Measurements from ENCODE around the gene FAM81A. TPM values are rescaled to one million over a fixed set of nuclear protein-coding genes. Genes with fewer than 3 reads are reported as not detected.

The FAM81A gene
- polyA plus RNA-seq (4.5 and 5.0 TPM in 2 replicates), polyA minus RNA-seq (4.1 and 5.0 TPM in 2 replicates)

- Histone ChIP-seq H2AFZ (ENCODE audit: low read depth, low read length) (peak within 1 kb of the TSS; percentile 59), H3K9me2 (ENCODE audit: insufficient read depth, low read length) (no peaks in the 10 kb centered on the region), H3K36me3 (ENCODE audit: insufficient read depth, low read length) (no peaks in the 10 kb centered on the region), H3K9ac (ENCODE audit: low read length) (peak within 1 kb of the TSS; percentile 70), H3K9me3 (ENCODE audit: low read length) (no peaks in the 10 kb centered on the region), H3K27ac (ENCODE audit: low read length) (peak within 1 kb of the TSS; percentile 41), H3K27me3 (ENCODE audit: insufficient read depth, low read depth, low read length) (peaks cover 11% of the 10 kb centered on the region), H3K79me2 (replicated peaks; ENCODE audit: insufficient read depth, low read length) (no peaks in the 10 kb centered on the region), H4K20me1 (ENCODE audit: insufficient read depth) (no peaks in the 10 kb centered on the region), H3K4me3 (ENCODE audit: low read length) (peak within 1 kb of the TSS; percentile 73), H3K4me2 (ENCODE audit: low read length) (peak within 1 kb of the TSS; percentile 70), H3F3A (ENCODE audit: insufficient read depth, low read length, poor library complexity, severe bottlenecking) (peaks cover 11% of the 10 kb centered on the region)
- peak; percentile 11 for TF ChIP-seq SMC3 (conservative IDR thresholded peaks at IDR 0.05; ENCODE audit: poor library complexity)
- peak; percentile 74 for TF ChIP-seq MXI1 (conservative IDR thresholded peaks at IDR 0.05; ENCODE audit: poor library complexity, severe bottlenecking)
- peak; percentile 44 for TF ChIP-seq POLR2AphosphoS5 (IDR thresholded peaks at IDR 0.05)
- TF ChIP-seq EZH2 (IDR thresholded peaks at IDR 0.05; ENCODE audit: borderline replicate concordance, insufficient read depth, low read length, poor library complexity, severe bottlenecking): no peak
- TF ChIP-seq REST (IDR thresholded peaks at IDR 0.05; ENCODE audit: borderline replicate concordance): peak; percentile 31
- no peak for TF ChIP-seq EP300 (conservative IDR thresholded peaks at IDR 0.05; ENCODE audit: poor library complexity, severe bottlenecking)
- no peak for TF ChIP-seq CTCF (IDR thresholded peaks at IDR 0.05; ENCODE audit: poor library complexity, severe bottlenecking)
- peak; percentile 47 for TF ChIP-seq RAD21 (conservative IDR thresholded peaks at IDR 0.05)
- TF ChIP-seq TAF1 (IDR thresholded peaks at IDR 0.05; ENCODE audit: low read depth): no peak
These were observed at the start of gene FAM81A for GRCh38 chr15:59437817-59438624. Gene FAM81A, plus strand, starts transcription at chr15:59438186. Its CDS starts 20,441 bp downstream, at chr15:59458627.

- Histone ChIP-seq H3K27me3 (ENCODE audit: insufficient read depth, low read depth, low read length) (no peaks in the 10 kb centered on the region), H3K79me2 (replicated peaks; ENCODE audit: insufficient read depth, low read length) (no peaks in the 10 kb centered on the region), H3K36me3 (ENCODE audit: insufficient read depth, low read length) (no peaks in the 10 kb centered on the region), H2AFZ (ENCODE audit: low read depth, low read length) (no peak overlapping the region), H4K20me1 (ENCODE audit: insufficient read depth) (no peaks in the 10 kb centered on the region), H3K9me3 (ENCODE audit: low read length) (no peaks in the 10 kb centered on the region), H3F3A (ENCODE audit: insufficient read depth, low read length, poor library complexity, severe bottlenecking) (no peaks in the 10 kb centered on the region), H3K4me3 (ENCODE audit: low read length) (no peak overlapping the region), H3K9me2 (ENCODE audit: insufficient read depth, low read length) (no peaks in the 10 kb centered on the region), H3K27ac (ENCODE audit: low read length) (no peak overlapping the region), H3K9ac (ENCODE audit: low read length) (no peak overlapping the region), H3K4me2 (ENCODE audit: low read length) (no peak overlapping the region)
- no peak for TF ChIP-seq CTCF (IDR thresholded peaks at IDR 0.05; ENCODE audit: poor library complexity, severe bottlenecking)
- no peak for TF ChIP-seq EZH2 (IDR thresholded peaks at IDR 0.05; ENCODE audit: borderline replicate concordance, insufficient read depth, low read length, poor library complexity, severe bottlenecking)
- TF ChIP-seq RAD21 (conservative IDR thresholded peaks at IDR 0.05): no peak
- TF ChIP-seq POLR2AphosphoS5 (IDR thresholded peaks at IDR 0.05): no peak
- TF ChIP-seq MXI1 (conservative IDR thresholded peaks at IDR 0.05; ENCODE audit: poor library complexity, severe bottlenecking): no peak
- no peak for TF ChIP-seq REST (IDR thresholded peaks at IDR 0.05; ENCODE audit: borderline replicate concordance)
- no peak for TF ChIP-seq TAF1 (IDR thresholded peaks at IDR 0.05; ENCODE audit: low read depth)
- no peak for TF ChIP-seq SMC3 (conservative IDR thresholded peaks at IDR 0.05; ENCODE audit: poor library complexity)
- TF ChIP-seq EP300 (conservative IDR thresholded peaks at IDR 0.05; ENCODE audit: poor library complexity, severe bottlenecking): no peak
These were observed 49.3 kb upstream of the FAM81A start for GRCh38 chr15:59388670-59389069.
